Peyer's patch (tissue), 4 donors: ENCODE data around the gene SCFD2. TPM values are rescaled to one million over a fixed set of nuclear protein-coding genes. Genes with fewer than 3 reads are reported as not detected.

Source experiments
- DNase-seq, 3 donors: peaks; one replicate each; pipeline ENCODE4 v3.0.0-alpha.2; 2017 to 2019
- H3K27ac ChIP-seq, 4 donors: fragments of 200-600 bp; sonication (generic); one replicate each; pipeline ENCODE4 v1.5.1; 2016 to 2019
- H3K27me3 ChIP-seq, 2 donors: fragments of 200-600 bp; sonication (generic); one replicate each; pipeline ENCODE4 v1.5.1; 2019
- H3K36me3 ChIP-seq, 3 donors: fragments of 200-600 bp; sonication (generic); one replicate each; pipeline ENCODE4 v1.5.1; 2016 to 2019
- H3K4me1 ChIP-seq, 4 donors: fragments of 200-600 bp; sonication (generic); one replicate each; pipeline ENCODE4 v1.5.1; 2016 to 2019
- H3K4me3 ChIP-seq, 4 donors: fragments of 200-600 bp; sonication (generic); 1 replicate in 3 of 4; 2 replicates in 1 of 4; pipeline ENCODE4 v1.5.1; 2016 to 2019; ENCODE audit warnings: mild to moderate bottlenecking in 1 of 4
- H3K9me3 ChIP-seq, 4 donors: fragments of 200-600 bp; sonication (generic); one replicate each; pipeline ENCODE4 v1.5.1; 2016 to 2019; ENCODE audit warnings: mild to moderate bottlenecking in 1 of 4
- POLR2A ChIP-seq, 2 donors: fragments of 450-650 bp; IDR thresholded peaks; one replicate each; pipeline ENCODE4 v1.5.1; 2017; ENCODE audit warnings: antibody characterized with exemption in 2 of 2, mild to moderate bottlenecking in 2 of 2, moderate library complexity in 2 of 2
- total RNA-seq, 4 donors: library from RNA; depleted of rRNA; stranded (reverse); fragments of >200 nt; gene quantifications; one replicate each; pipeline ENCODE4 v1.1.0, GENCODE V29; 2016
- TF ChIP-seq, protein P1 (sequence below), 6 experiments: fragments of 450-650 bp in 4 of 6; fragments of 200-600 bp in 2 of 6; sonication (generic) in 1 of 6; IDR thresholded peaks; one replicate each; pipeline ENCODE4 v1.5.1; 2017 to 2019; ENCODE audit warnings: antibody characterized with exemption in 6 of 6, mild to moderate bottlenecking in 3 of 6, moderate library complexity in 1 of 6

The SCFD2 gene
- total RNA-seq, 4 donors from 2014 or later: 17.3 to 165 (median 30.1) TPM

DNA sequence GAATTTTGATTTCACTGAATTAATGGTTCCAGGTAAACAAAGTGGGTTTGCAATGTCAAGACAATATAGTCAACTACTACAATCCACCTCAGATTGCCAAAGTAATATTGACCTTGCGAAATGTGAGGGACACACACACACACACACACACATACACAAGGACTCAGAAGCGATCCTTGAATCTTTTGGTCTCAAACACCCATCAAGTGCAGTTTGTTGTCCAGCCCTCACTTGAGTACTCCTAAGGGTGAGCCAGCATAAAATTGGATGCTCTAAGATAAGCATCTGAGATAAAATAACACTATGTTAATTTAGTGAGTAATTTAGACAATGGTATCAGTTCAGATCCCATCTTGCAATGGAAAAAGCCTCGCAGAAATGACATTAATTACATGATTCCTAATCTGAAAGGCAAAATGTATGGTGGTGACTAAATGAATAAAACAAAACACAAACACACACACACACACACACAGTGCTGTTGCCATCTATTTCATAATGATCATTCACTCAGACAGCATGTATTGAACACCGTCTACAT, 401.2 kb downstream of the SCFD2 start:
- H3K4me3 ChIP-seq: no peak overlapping the region
- H3K27ac ChIP-seq: no peak overlapping the region
- TF ChIP-seq POLR2A (IDR thresholded peaks at IDR 0.05): no peak
- TF ChIP-seq, protein P1, sequence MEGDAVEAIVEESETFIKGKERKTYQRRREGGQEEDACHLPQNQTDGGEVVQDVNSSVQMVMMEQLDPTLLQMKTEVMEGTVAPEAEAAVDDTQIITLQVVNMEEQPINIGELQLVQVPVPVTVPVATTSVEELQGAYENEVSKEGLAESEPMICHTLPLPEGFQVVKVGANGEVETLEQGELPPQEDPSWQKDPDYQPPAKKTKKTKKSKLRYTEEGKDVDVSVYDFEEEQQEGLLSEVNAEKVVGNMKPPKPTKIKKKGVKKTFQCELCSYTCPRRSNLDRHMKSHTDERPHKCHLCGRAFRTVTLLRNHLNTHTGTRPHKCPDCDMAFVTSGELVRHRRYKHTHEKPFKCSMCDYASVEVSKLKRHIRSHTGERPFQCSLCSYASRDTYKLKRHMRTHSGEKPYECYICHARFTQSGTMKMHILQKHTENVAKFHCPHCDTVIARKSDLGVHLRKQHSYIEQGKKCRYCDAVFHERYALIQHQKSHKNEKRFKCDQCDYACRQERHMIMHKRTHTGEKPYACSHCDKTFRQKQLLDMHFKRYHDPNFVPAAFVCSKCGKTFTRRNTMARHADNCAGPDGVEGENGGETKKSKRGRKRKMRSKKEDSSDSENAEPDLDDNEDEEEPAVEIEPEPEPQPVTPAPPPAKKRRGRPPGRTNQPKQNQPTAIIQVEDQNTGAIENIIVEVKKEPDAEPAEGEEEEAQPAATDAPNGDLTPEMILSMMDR (IDR thresholded peaks at IDR 0.05): no peak
- H3K36me3 ChIP-seq: no peaks in the 10 kb centered on the region
- no peaks in the 10 kb centered on the region for H3K4me1 ChIP-seq
- no peaks in the 10 kb centered on the region for H3K9me3 ChIP-seq
- no peak for DNase-seq
- no peaks in the 10 kb centered on the region for H3K27me3 ChIP-seq

DNA sequence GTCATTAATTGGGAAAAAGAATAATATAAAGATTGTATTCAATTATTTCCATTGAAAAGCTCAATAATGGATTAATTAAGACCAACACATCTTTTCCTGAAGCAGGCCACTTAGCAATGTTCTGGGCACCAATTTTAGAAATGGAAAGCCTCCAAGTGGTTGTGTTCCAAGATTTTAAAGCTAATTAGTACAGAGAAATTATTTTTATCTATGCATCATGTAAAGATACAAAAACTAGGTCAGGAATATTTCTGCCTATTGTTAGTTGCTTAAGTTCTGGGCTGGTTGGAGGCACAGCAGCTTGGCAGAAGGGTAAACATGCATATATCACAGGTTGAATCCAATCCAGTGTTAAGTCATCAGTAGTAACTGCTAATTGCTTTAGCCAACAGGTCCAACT, 401.9 kb downstream of the SCFD2 start:
- Histone ChIP-seq H3K27me3 (no peaks in the 10 kb centered on the region), H3K9me3 (no peaks in the 10 kb centered on the region), H3K27ac (no peak overlapping the region), H3K4me3 (no peak overlapping the region), H3K4me1 (no peaks in the 10 kb centered on the region), H3K36me3 (no peaks in the 10 kb centered on the region)
- no peak for DNase-seq
- no peak for TF ChIP-seq POLR2A (IDR thresholded peaks at IDR 0.05)
- TF ChIP-seq, protein P1 (IDR thresholded peaks at IDR 0.05): no peak

DNA sequence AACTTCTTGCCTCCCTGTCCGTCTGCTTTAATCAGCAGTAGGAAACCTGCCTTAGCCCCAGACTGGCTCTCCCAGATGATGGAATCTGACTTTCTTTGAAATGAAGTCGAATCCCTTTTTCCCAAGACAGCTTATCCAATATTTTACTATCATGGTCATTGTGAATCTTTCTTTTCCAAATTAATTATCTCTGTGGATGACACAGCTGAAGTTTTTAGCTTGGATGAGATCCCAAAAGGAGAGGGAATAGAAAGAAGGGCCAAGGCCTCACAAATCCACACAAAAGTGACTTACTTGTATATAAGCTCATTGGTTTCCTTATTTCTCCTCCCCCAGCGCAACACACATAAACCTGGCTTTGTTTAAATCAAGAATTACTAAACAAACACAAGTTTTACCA, 403.1 kb downstream of the SCFD2 start:
- no peak for TF ChIP-seq POLR2A (IDR thresholded peaks at IDR 0.05)
- TF ChIP-seq, protein P1 (IDR thresholded peaks at IDR 0.05): no peak
- no peak overlapping the region for H3K27ac ChIP-seq
- H3K27me3 ChIP-seq: no peaks in the 10 kb centered on the region
- H3K36me3 ChIP-seq: no peaks in the 10 kb centered on the region
- no peaks in the 10 kb centered on the region for H3K9me3 ChIP-seq
- DNase-seq: no peak
- no peak overlapping the region for H3K4me3 ChIP-seq
- H3K4me1 ChIP-seq: no peaks in the 10 kb centered on the region

DNA sequence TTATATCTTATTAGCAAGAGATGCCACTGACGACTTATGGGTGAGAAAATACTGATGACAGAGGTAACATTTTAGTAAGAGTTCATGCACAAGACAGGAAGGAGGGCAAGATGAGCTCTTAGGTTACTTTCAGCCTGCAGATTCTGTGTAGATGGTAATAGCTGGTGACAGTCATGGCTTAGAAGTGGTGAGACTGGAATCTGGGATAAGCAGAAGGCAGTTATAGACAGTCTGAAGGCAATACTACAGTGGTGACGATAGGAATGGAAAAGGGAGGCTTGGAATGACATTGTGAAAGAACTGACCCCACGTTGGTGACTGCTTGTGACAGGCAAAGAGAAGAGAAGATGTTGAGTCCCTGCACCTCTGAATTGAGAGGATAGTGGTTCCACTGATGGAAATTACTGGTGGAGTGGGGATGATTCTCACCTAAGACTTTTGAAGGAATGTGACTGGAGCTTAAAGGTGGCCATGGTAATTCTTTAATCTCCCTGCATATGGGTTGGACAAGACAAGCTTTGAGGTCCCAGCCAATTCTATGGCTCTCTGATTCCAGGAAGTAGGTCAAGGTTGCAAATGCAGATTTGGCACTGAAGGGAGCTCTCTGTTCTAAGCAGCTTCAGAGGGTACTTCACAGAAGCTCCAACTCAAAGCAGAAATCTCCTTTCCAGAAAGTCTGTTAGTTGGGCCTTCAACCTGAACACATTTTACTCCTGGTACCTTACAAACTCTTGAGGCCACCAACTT, 404.0 kb downstream of the SCFD2 start:
- no peak overlapping the region for H3K4me3 ChIP-seq
- no peaks in the 10 kb centered on the region for H3K27me3 ChIP-seq
- no peak overlapping the region for H3K27ac ChIP-seq
- no peaks in the 10 kb centered on the region for H3K4me1 ChIP-seq
- H3K9me3 ChIP-seq: no peaks in the 10 kb centered on the region
- TF ChIP-seq POLR2A (IDR thresholded peaks at IDR 0.05): no peak
- TF ChIP-seq, protein P1 (IDR thresholded peaks at IDR 0.05): no peak
- H3K36me3 ChIP-seq: no peaks in the 10 kb centered on the region
- no peak for DNase-seq

DNA sequence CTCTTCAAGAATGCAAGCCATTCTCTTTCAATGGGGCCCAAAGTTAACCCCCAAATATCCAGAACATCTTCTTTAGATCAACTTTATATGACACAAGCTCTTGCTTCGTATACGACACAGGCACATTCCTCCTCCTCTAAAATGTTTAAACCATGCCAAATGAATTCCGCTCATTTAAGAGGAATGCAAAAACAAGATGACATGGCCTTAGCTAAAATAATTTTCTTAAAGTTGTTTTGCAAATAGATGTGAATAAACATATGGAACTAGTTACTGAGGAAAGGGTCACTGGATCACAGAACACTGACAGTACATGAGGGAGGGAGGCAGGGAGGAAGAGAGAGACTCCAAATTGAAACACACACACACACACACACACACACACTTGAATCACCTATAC, 406.3 kb downstream of the SCFD2 start:
- no peak for DNase-seq
- Histone ChIP-seq H3K9me3 (no peaks in the 10 kb centered on the region), H3K4me1 (no peaks in the 10 kb centered on the region), H3K36me3 (no peaks in the 10 kb centered on the region), H3K27me3 (no peaks in the 10 kb centered on the region), H3K4me3 (no peak overlapping the region), H3K27ac (no peak overlapping the region)
- TF ChIP-seq POLR2A (IDR thresholded peaks at IDR 0.05): no peak
- TF ChIP-seq, protein P1 (IDR thresholded peaks at IDR 0.05): no peak
